Naive thymus-derived CD4-positive, alpha-beta T cell (primary cell): ENCODE data around the gene FHL2. TPM values are rescaled to one million over a fixed set of nuclear protein-coding genes. Genes with fewer than 3 reads are reported as not detected.
A peak's percentile ranks its signal among the peaks of the same experiment; 100 is the strongest.

Experiments used
- ATAC-seq: fragments of 150-1000 bp; cut with Tn5 transposase; 2 replicates; pipeline ENCODE4 v1.10.0; 2021; ENCODE audit warnings: mild to moderate bottlenecking, moderate library complexity
- CTCF ChIA-PET: fragments of 350-600 bp; sonication (Branson Sonifier 250); formaldehyde crosslinking; loops from one replicate; lab custom pipeline; 2021; ENCODE audit warnings: antibody characterized with exemption; lab: Charles Lee
- POLR2A ChIA-PET: fragments of 350-600 bp; sonication (Branson Sonifier 250); formaldehyde crosslinking; loops from one replicate; lab custom pipeline; 2021; ENCODE audit warnings: antibody characterized with exemption, inconsistent platforms; lab: Charles Lee
- DNase-seq, 9 donors: peaks; one replicate each; pipeline versions ENCODE4 v3.0.0 to v3.0.0-alpha.2; 2020 to 2022; ENCODE audit warnings: mixed read lengths in 1 of 9
- H3K27ac ChIP-seq: one replicate; pipeline ENCODE4 v1.7.0; 2013; ENCODE audit warnings: mild to moderate bottlenecking, low read depth, low read length, moderate library complexity
- H3K27me3 ChIP-seq, 2 donors: one replicate each; pipeline ENCODE4 v1.7.0; 2013; ENCODE audit warnings: low read length in 2 of 2, mild to moderate bottlenecking in 2 of 2, moderate library complexity in 2 of 2; ENCODE audit not compliant: control insufficient read depth in 2 of 2, insufficient read depth in 2 of 2
- H3K36me3 ChIP-seq, 3 experiments: 1 replicate in 2 of 3; 2 replicates in 1 of 3; pipeline ENCODE4 v1.7.0; 2013; ENCODE audit warnings: low read length in 3 of 3, mild to moderate bottlenecking in 3 of 3, moderate library complexity in 1 of 3; ENCODE audit not compliant: insufficient read depth in 3 of 3, control insufficient read depth in 2 of 3
- H3K4me1 ChIP-seq, 2 donors: one replicate each; pipeline ENCODE4 v1.7.0; 2013; ENCODE audit warnings: low read length in 2 of 2, mild to moderate bottlenecking in 2 of 2, moderate library complexity in 1 of 2; ENCODE audit not compliant: control insufficient read depth in 2 of 2, insufficient read depth in 2 of 2
- H3K4me3 ChIP-seq: 2 replicates; pipeline ENCODE4 v1.7.0; 2013; ENCODE audit warnings: mild to moderate bottlenecking, low read length
- H3K9me3 ChIP-seq, 3 experiments: 1 replicate in 2 of 3; 2 replicates in 1 of 3; pipeline ENCODE4 v1.7.0; 2013; ENCODE audit warnings: low read length in 3 of 3; ENCODE audit not compliant: control insufficient read depth in 2 of 3
- H3K27ac Mint-ChIP-seq, 9 donors: one replicate each; pipeline ENCODE4 v1.8.0; 2020 to 2022; ENCODE audit warnings: mixed read lengths in 9 of 9, mild to moderate bottlenecking in 8 of 9, moderate library complexity in 5 of 9, inconsistent platforms in 2 of 9
- H3K27me3 Mint-ChIP-seq, 5 donors: one replicate each; pipeline ENCODE4 v1.8.0; 2021 to 2022; ENCODE audit warnings: mixed read lengths in 5 of 5, mild to moderate bottlenecking in 1 of 5
- H3K36me3 Mint-ChIP-seq, 5 donors: one replicate each; pipeline ENCODE4 v1.8.0; 2020 to 2022; ENCODE audit warnings: mixed read lengths in 5 of 5, mild to moderate bottlenecking in 3 of 5, inconsistent platforms in 1 of 5
- H3K4me1 Mint-ChIP-seq, 7 donors: one replicate each; pipeline ENCODE4 v1.8.0; 2020 to 2022; ENCODE audit warnings: mixed read lengths in 7 of 7, mild to moderate bottlenecking in 3 of 7, inconsistent platforms in 1 of 7
- H3K4me3 Mint-ChIP-seq, 10 donors: one replicate each; pipeline ENCODE4 v1.8.0; 2020 to 2022; ENCODE audit warnings: mild to moderate bottlenecking in 10 of 10, mixed read lengths in 10 of 10, moderate library complexity in 6 of 10, inconsistent platforms in 2 of 10
- H3K9me3 Mint-ChIP-seq, 11 donors: one replicate each; pipeline ENCODE4 v1.8.0; 2020 to 2022; ENCODE audit warnings: mixed read lengths in 11 of 11, mild to moderate bottlenecking in 4 of 11, inconsistent platforms in 1 of 11, moderate library complexity in 1 of 11
- intact Hi-C, 2 donors: fragments of 100-400 bp; cut with micrococcal nuclease; formaldehyde crosslinking; loops; one replicate each; pipeline ENCODE4 v1.15.1; 2023
- polyA plus RNA-seq, 2 donors: library from polyadenylated mRNA; unstranded; fragments of 300-500 nt; fragmentation: Illumina TruSeq; gene quantifications; one replicate each; pipeline ENCODE4 v1.2.3, GENCODE V29; 2021
- total RNA-seq, 6 experiments: library from RNA in 5 of 6; stranded (reverse) in 5 of 6; gene quantifications; 1 replicate in 5 of 6; 2 replicates in 1 of 6; pipeline ENCODE4 v1.2.3 and lab custom pipeline; 2021 to 2026

Gene FHL2
- total and polyA plus RNA-seq, 7 experiments from 2014 or later, result 0.19 to 3.6 (median 0.67) TPM; not detected in 1

DNA sequence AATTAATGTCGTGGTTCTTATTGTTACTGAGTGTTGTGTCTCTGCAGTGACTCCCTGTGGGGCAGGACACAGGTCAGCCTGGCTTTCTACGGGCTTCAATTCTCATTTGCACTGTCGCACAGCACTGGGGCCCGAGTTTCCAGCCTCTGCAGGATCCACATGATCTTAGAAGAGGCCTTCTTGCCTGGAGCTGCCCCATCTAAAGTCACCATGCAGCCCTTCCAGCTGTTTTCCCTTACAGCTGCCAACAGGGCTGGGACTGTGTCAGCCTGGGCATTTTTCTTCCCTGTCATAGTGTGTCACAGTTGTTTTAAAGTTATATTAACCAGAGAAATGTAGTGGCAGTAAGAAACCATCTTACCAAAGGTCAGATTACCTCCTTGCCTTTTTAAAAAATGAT is 27.0 kb downstream of the FHL2 start:
- Histone ChIP-seq H3K4me1 (peaks cover 0 to 16% of the 10 kb centered on the region in 2 donors), H3K9me3 (no peaks in the 10 kb centered on the region), H3K4me3 (no peak overlapping the region), H3K27ac (no peak overlapping the region), H3K27me3 (no peaks in the 10 kb centered on the region), H3K36me3 (no peaks in the 10 kb centered on the region)
- DNase-seq (no peak), ATAC-seq (no peak)
- Mint-ChIP-seq H3K27me3 (peaks cover 0 to 2% (median 0%) of the 10 kb centered on the region in 5 donors), H3K4me1 (peaks cover 7 to 24% (median 11%) of the 10 kb centered on the region in 7 donors), H3K36me3 (peaks cover 0 to 14% (median 0%) of the 10 kb centered on the region in 5 donors), H3K27ac (no peak overlapping the region), H3K9me3 (no peaks in the 10 kb centered on the region), H3K4me3 (no peak overlapping the region)
- POLR2A ChIA-PET, result no interaction called here
- CTCF ChIA-PET, result interaction anchor here (0.6 to 0.7 kb wide), 2 partner anchors 680 to 737 kb away, joined by 3 to 5 read pairs; no protein-coding TSS in a partner anchor
- intact Hi-C loops, result loop anchor here (2.0 kb wide), 3 partner anchors 27 to 725 kb away; no protein-coding TSS in a partner anchor

DNA sequence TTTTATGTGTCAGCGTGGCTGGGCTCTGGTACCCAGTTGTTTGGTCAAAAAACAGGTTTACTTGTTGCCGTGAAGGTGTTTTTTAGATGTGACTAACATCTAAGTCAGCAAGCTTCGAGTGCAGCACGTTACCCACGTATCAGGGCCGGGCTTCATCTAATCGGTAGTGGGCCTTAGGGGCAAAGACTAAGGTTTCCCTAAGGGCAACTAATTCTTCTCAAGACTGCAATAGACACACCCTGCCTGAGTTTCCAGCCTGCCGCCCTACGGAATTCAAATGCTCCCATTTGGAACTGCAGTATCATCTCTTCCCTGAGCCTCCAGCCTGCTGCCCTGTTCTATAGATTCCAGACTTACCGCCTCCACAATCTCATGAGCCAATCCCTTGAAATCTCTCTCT is 27.7 kb downstream of the FHL2 start:
- CTCF ChIA-PET, result interaction anchor here (1.0 to 1.3 kb wide), 2 partner anchors 150 to 155 kb away, joined by 3 to 5 read pairs; no protein-coding TSS in a partner anchor
- intact Hi-C loops, result loop anchor here (2.0 kb wide), 3 partner anchors 26 to 726 kb away; no protein-coding TSS in a partner anchor

DNA sequence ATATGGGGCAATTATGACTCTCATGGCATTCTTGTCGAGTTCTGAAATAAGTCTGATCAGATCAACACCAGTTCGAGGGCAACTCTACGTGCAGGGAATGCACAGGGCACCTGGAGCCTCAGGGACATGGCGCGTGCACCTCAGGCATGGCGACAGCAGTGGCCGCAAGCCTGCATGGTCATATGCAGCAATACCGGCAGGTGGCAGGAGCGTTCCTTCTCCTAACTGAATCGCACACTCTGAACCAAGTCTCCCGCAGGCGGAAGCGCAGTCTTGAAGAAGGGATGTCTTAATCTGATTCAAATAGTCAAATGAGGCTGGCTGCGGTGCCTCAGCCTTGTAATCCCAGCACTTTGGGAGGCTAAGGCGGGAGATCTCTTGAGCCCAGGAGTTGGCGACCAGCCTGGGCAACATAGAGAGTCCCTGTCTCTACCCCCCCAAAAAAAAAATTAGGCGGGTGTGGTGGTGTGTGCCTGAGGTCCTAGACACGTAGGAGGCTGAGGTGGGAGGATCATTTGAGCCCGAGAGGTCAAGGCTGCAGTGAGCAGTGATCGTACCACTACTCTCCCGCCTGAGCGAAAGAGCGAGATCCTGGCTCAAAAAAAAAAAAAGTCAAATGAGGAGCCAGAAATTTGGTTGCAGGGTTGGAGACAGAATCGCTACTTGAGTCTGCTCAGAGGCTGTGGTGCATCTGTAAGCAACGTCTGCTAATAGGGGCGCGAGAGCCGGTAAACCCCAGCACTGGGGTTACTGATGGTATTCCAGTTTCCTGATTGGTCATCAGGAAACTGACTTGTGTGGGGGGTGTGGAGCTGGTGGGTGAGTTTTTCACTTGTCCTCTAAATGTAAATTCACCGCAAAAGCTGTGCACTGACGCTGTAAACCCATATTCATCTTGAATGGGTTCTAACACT is 28.8 kb downstream of the FHL2 start:
- peaks cover 0 to 2% (median 0%) of the 10 kb centered on the region in 5 donors for H3K27me3 Mint-ChIP-seq
- H3K27ac Mint-ChIP-seq, result peak overlapping the region in 2 of 9 donors; percentile 33 to 63
- H3K4me3 Mint-ChIP-seq, result peak overlapping the region in 4 of 10 donors; percentile 2 to 49 (median 35)
- Histone ChIP-seq H3K36me3 (no peaks in the 10 kb centered on the region), H3K27me3 (no peaks in the 10 kb centered on the region), H3K9me3 (no peaks in the 10 kb centered on the region), H3K4me1 (peaks cover 0 to 16% of the 10 kb centered on the region in 2 donors), H3K4me3 (no peak overlapping the region), H3K27ac (no peak overlapping the region)
- H3K36me3 Mint-ChIP-seq, result peaks cover 0 to 13% (median 2%) of the 10 kb centered on the region in 5 donors
- CTCF ChIA-PET, result interaction anchor here (0.8 to 4.2 kb wide), 8 partner anchors 10 to 169 kb away, joined by 3 to 52 read pairs (median 5); no protein-coding TSS in a partner anchor
- H3K4me1 Mint-ChIP-seq, result peaks cover 7 to 24% (median 12%) of the 10 kb centered on the region in 7 donors
- H3K9me3 Mint-ChIP-seq, result no peaks in the 10 kb centered on the region
- POLR2A ChIA-PET, result no interaction called here
- ATAC-seq, result peak; percentile 98
- intact Hi-C loops, result loop anchor here (1.0 to 10.0 kb wide), 9 partner anchors 25 to 1215 kb away; no protein-coding TSS in a partner anchor
- peak; percentile 62 to 85 (median 80) for DNase-seq

More for the DNA sequence above, 27.7 kb downstream of the FHL2 start:
- Mint-ChIP-seq H3K9me3 (no peaks in the 10 kb centered on the region), H3K4me1 (peaks cover 7 to 24% (median 11%) of the 10 kb centered on the region in 7 donors), H3K36me3 (peaks cover 0 to 11% (median 0%) of the 10 kb centered on the region in 5 donors), H3K27ac (no peak overlapping the region), H3K27me3 (peaks cover 0 to 2% (median 0%) of the 10 kb centered on the region in 5 donors), H3K4me3 (no peak overlapping the region)
- no peak for DNase-seq
- Histone ChIP-seq H3K4me1 (peaks cover 0 to 16% of the 10 kb centered on the region in 2 donors), H3K9me3 (no peaks in the 10 kb centered on the region), H3K27ac (no peak overlapping the region), H3K27me3 (no peaks in the 10 kb centered on the region), H3K36me3 (no peaks in the 10 kb centered on the region), H3K4me3 (no peak overlapping the region)
- ATAC-seq, result no peak
- POLR2A ChIA-PET, result no interaction called here

DNA sequence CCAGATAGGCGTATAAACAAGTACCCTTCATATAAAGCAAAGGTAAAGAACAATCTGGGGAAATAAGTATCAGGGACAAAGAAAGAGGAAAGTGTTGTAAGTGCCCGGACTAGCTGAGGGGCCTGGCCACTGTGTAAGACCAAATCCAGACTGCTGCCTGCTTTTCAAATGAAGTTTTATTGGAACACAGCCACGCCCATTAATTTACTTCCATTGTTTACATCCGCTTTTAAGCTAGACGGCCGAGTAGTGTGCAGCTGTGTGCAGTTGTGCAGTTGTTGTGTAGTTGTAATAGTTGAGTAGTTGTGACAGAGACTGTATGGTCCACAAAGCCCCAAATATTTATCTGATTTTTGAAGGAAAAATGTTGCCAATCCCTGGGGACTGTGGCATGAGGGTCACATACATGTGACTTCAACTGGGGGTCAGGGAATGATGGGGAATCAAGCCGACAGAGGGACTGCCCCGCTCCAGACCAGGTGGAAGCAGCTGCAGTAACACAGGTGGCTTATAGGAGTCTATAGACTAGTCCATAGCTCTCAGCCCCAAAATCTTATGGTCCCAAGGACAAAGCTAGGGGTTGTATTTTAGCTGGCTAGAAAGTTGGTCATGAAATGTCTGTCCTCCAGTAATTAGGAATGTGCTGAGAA is 30.0 kb downstream of the FHL2 start:
- no peaks in the 10 kb centered on the region for H3K9me3 Mint-ChIP-seq
- H3K27ac Mint-ChIP-seq, result no peak overlapping the region
- H3K4me1 Mint-ChIP-seq, result peaks cover 7 to 19% (median 13%) of the 10 kb centered on the region in 7 donors
- H3K4me3 Mint-ChIP-seq, result no peak overlapping the region
- no peak overlapping the region for H3K27ac ChIP-seq
- H3K36me3 Mint-ChIP-seq, result peaks cover 0 to 13% (median 0%) of the 10 kb centered on the region in 5 donors
- POLR2A ChIA-PET, result interaction anchor here (0.5 kb wide), 1 partner anchor 9 kb away, joined by 3 read pairs; no protein-coding TSS in a partner anchor
- no peak overlapping the region for H3K4me3 ChIP-seq
- ATAC-seq, result no peak
- intact Hi-C loops, result loop anchor here (1.0 to 10.0 kb wide), 4 partner anchors 426 to 1216 kb away; no protein-coding TSS in a partner anchor
- DNase-seq, result no peak
- H3K27me3 Mint-ChIP-seq, result peaks cover 0 to 2% (median 0%) of the 10 kb centered on the region in 5 donors
- no peaks in the 10 kb centered on the region for H3K9me3 ChIP-seq
- H3K27me3 ChIP-seq, result no peaks in the 10 kb centered on the region
- no peaks in the 10 kb centered on the region for H3K36me3 ChIP-seq
- CTCF ChIA-PET, result interaction anchor here (0.9 to 4.2 kb wide), 7 partner anchors 11 to 175 kb away, joined by 3 to 52 read pairs (median 5); no protein-coding TSS in a partner anchor
- peaks cover 0 to 11% of the 10 kb centered on the region in 2 donors for H3K4me1 ChIP-seq

DNA sequence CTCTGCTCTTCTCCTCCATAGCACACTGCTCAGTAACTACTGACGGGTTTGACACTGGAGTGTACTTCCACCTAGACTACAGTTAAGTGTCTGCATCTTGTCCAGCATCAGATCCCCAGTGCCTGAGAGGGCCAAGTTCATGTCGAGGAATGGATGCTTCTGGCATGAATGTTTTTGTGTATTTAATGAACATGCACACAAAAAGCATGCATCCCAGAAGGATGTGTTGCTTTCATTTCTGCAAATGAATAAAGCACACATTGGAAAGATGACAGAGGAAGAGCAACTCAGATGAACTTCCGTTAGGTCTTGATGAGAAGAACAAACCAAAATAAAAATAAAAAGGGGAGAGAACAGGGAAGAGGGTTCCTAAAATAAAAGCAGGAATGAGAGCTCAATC is 33.6 kb downstream of the FHL2 start:
- no peaks in the 10 kb centered on the region for H3K36me3 ChIP-seq
- H3K27me3 Mint-ChIP-seq, result peaks cover 0 to 2% (median 0%) of the 10 kb centered on the region in 5 donors
- peaks cover 26 to 49% (median 40%) of the 10 kb centered on the region in 7 donors for H3K4me1 Mint-ChIP-seq
- DNase-seq (no peak), ATAC-seq (no peak)
- peaks cover 0 to 13% (median 4%) of the 10 kb centered on the region in 5 donors for H3K36me3 Mint-ChIP-seq
- ChIA-PET POLR2A (no interaction called here), CTCF (interaction anchor here (1.0 to 1.4 kb wide), 2 partner anchors 156 to 168 kb away, joined by 3 to 5 read pairs; no protein-coding TSS in a partner anchor)
- H3K4me3 Mint-ChIP-seq, result peak overlapping the region in 1 of 10 donors; percentile 16
- intact Hi-C loops, result loop anchor here in 1 of 2 donors (10.0 kb wide), 2 partner anchors 430 to 1220 kb away; no protein-coding TSS in a partner anchor
- H3K27ac Mint-ChIP-seq, result peak overlapping the region in 3 of 9 donors; percentile 22 to 57 (median 34)
- no peak overlapping the region for H3K4me3 ChIP-seq
- H3K27ac ChIP-seq, result no peak overlapping the region
- peaks cover 3 to 31% of the 10 kb centered on the region in 2 donors for H3K4me1 ChIP-seq
- no peaks in the 10 kb centered on the region for H3K9me3 Mint-ChIP-seq
- no peaks in the 10 kb centered on the region for H3K9me3 ChIP-seq
- H3K27me3 ChIP-seq, result no peaks in the 10 kb centered on the region
